Medulla oblongata (tissue), 1 donor: Measurements from ENCODE around the gene TCFL5.

ENCODE experiments used
- DNase-seq: peaks from one replicate; pipeline ENCODE4 v3.0.0-alpha.2; 2015; ENCODE audit errors: extremely low spot score

Gene TCFL5

GRCh38 chr20:62835931-62836861, 25.4 kb downstream of the TCFL5 start:
- DNase-seq, result no peak

DNA sequence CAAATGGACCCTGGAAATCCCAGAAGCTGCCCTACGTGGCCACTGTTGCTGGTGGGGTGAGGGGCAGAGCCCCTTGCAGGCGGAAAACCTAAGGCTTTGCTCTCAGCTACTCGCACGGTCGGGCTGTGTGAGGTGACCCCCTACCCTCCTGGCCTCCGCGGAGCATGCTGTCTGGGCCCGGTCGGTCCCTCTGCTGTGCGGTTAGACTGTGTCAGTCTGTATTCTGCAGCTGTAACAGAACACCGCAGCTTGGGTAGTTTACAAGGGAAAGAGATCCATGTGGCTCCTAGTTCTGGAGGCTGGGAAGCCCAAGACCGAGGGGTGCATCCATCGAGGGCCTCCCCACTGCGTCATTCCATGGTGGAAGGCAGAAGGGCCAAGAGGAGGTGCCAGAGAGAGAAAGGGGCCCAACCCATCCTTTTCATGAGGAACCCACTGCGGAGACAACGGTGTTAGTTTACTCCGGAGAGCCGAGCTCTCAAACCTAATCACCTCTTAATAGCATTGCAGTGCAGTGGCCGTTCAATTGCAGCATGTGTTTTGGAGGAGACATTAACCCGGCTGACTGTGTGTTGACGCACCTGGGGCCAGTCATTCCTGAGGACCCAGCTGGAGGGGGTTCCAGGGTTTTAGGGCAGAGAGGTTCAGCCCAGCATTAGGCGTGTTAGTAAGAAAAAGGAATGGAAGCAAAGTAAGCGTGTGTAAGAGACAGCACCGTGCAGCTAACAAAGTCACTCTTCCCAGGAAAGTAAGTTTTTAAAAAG, 26.5 kb downstream of the TCFL5 start:
- no peak for DNase-seq

DNA sequence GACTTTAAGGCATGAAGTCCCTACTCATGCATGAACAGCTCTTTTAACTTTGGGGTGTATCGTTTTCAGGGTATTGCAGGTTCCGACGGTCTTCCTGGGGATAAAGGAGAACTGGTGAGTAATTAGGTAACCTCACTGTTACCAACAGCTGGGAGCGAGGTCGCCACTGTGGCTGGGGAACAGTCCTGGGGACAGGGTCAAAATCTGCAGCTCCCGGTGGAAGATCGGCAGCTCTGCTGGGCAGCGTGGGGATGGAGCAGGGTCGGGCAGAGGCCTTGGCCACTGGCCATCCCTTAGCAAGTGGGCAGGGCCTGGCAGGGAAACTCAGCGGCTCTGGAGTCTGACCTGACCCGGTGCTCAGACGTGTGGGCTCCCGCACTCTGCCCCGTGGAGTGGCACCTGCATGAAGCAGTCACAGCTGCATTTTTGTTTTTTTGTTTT, 28.7 kb downstream of the TCFL5 start:
- no peak for DNase-seq

DNA sequence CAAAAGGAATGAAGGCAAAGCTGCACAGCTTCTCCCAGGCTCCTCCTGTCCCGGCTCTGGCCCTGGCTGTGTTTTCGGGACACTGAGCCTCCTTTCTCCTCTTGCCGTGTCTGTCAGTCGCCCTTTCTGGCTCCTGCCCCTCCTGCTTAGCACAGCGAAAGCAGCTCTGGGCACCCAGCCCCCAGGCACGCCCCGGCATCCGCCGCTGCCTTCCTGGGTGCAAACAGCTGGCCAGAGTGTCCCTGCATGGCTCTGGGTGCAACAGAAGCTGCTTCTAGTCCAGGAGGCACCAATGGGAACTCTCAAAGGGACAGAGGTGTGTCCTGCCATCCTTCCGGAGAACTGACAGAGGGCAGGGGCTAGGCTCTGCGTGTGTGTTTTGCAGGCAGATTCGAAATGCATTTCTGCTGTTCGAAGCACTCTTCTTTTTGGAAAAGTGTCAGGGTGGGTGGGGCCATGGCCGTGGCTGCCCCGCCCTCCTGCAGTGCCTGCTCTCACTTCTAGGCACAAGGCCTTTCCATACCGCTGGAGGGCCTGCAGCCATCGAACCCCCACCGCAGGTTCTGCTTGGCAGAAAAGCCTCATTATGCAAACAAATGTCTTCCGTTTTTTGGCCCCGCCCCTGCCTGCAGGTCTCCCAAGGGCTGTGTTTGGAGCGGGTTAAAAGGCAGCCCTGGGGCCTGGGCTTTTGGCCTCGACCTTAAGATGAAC, 29.3 kb downstream of the TCFL5 start:
- no peak for DNase-seq

DNA sequence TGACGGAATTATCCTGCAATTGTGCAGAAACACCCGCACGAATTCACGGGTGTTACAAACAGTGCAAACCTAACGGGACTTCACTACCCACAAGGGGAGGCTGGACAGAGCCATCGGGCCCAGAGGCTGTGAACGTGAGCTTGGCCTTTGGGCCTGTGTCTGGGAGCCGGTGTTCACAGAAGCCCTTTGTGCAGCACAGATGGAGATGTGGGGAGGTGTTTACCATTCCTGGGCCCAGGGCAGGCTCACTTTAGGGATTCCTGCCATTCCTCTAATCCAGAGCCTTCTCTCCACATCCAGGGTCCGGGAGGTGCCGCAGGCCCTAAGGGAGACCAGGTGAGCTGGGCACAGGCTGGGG, 29.8 kb downstream of the TCFL5 start:
- no peak for DNase-seq

GRCh38 chr20:62831361-62831788, 30.2 kb downstream of the TCFL5 start:
- no peak for DNase-seq

DNA sequence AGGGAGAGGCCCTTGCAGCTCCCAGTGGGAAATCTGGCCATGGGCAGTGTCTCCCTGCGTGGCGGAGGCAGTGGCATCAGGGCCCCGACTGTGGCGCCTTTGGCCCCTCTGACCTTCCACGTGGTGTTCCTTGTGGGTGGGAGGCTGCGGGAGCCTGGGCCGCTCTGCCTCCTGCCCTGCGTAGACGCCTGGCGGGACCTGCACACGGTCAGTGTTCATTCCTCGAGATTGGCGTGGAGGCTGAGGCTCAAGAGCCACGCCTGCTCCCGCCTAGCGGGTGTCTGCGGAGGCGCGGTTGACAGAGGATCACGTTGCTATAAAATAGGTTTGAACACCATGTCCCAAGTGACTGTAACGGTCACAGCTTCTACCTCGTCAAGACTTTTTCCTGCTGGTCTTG, 30.8 kb downstream of the TCFL5 start:
- DNase-seq, result no peak

DNA sequence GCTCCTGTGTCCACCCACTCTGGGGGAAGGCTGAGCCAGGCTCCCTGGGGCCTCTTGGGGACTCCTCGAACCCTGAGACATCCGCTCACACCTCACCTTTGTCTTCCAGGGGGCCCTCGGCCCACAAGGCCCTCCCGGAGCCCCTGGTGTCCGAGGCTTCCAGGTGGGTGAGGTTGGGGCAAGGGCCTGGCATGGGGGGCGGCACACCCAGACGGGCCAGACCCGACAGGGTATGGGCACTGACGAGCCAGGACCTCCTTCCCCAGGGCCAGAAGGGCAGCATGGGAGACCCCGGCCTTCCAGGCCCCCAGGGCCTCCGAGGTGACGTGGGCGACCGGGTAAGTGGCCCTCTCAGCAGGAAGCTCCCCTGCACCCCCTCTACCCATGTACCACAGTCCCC, 31.4 kb downstream of the TCFL5 start:
- no peak for DNase-seq

- no peak for DNase-seq
Measured at GRCh38 chr20:62829231-62830230, 32.1 kb downstream of the TCFL5 start.

DNA sequence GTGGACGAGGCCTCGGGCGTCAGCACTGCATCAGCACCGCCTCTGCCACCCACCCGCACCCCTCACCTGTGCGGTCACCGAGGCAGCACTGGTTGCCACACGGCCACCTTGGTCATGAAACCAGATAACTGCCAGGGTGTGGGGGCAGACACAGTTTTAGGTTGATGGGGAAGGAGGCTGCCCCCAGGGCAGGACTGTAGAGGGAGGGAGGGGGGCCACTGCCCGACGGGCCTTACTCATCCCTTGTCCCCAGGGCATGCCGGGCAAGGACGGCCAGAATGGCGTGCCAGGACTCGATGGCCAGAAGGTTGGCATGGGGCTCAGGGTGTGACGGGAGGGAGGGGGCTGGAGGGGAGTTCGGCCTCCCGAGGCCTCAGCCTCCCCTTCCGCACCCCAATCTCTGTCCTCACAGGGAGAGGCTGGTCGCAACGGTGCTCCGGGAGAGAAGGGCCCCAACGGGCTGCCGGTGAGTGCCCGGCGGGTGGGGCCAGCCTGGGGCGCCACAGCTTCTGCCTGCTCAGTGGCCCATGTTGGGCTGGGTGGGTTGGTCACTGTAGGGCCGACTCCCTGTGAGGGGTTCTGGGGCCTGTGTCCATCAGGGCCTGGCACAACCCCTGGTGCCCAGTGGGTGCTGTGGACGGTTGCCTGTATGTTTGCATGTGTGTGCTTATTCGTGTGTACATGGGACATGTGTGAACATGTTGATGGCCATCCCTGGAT, 33.0 kb downstream of the TCFL5 start:
- DNase-seq, result no peak

DNA sequence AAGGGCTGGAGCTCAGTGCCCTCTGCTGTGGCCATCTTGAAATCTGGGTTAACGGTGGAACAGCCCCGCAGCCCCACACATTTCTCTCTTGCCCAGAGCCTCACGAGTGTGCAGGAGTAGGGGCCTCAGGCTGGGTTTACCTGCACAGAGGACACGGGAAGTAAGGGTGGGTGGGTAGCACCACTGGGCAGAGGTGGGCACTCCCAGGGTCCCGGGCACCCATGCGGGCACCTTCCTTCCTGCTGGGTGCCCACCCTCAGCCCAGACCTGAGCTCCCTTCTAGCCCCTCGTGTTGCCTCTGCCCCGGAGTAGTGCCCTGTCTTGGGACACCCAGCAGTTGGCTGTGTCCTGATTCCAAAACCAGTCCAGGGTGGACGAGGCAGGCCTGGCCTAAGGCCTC, 33.6 kb downstream of the TCFL5 start:
- DNase-seq, result no peak

- DNase-seq, result no peak
Measured at GRCh38 chr20:62827311-62828038, 34.1 kb downstream of the TCFL5 start.

DNA sequence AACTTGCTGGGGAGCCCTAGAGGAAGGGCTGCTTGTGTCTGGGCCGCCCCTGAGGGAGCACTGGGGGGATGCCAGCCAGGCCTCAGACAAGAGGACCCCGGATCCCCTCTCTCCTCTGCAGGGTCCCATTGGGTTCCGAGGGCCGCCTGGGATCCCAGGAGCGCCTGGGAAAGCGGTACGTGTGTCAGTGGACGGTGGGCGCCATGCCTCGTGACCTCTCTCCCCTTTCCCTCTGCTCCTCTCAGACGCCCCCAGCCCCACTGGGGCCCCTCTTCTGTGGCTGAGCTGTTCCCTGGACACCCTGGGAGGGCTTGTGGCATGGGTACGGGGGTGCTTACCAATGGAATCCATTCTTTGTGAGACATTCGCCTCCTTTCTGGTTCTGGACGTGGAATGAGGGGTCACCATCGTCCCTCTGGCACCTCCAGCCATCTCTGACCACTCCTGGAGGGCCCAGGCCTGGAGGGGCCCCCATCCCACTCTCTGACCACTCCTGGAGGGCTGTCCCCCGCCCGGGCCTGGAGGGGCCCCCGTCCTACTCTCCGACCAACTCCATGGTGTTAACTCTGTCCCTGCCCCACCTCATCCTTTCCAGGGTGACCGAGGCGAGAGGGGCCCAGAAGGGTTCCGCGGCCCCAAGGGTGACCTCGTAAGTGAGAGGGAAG, 34.8 kb downstream of the TCFL5 start:
- DNase-seq, result no peak

- no peak for DNase-seq
Measured at GRCh38 chr20:62825986-62826645, 35.5 kb downstream of the TCFL5 start.

DNA sequence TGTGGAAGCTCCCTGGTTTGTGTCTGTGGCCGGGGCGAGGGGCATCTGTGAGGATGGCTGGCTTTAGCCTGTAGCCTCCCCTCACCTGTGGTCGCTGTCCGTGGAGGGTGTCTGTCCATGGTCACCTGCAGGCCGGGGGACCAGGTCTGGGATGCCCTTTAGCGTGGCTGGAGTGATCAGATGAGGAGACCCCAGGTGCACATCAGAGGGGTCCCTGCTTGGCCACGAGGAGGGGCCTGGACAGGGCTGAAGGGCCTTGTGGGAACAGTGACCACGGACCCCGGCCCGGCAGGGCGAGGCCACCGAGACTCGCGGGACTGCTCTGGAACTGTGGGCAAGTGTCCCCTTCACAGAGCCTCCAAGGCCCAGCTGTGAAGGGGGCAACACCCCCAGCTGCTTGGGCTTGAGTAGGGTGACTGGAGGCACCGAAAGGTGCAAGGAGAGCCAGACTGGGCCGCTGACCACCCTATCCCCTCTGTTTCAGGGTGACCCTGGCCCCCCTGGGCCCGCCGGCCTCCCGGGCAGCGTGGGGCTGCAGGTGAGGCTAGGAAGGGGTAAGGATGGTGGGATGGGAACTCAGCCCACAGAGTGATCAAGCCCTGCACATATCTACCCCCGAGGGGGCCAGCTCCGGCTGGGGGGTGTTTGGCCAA, 36.2 kb downstream of the TCFL5 start:
- no peak for DNase-seq

DNA sequence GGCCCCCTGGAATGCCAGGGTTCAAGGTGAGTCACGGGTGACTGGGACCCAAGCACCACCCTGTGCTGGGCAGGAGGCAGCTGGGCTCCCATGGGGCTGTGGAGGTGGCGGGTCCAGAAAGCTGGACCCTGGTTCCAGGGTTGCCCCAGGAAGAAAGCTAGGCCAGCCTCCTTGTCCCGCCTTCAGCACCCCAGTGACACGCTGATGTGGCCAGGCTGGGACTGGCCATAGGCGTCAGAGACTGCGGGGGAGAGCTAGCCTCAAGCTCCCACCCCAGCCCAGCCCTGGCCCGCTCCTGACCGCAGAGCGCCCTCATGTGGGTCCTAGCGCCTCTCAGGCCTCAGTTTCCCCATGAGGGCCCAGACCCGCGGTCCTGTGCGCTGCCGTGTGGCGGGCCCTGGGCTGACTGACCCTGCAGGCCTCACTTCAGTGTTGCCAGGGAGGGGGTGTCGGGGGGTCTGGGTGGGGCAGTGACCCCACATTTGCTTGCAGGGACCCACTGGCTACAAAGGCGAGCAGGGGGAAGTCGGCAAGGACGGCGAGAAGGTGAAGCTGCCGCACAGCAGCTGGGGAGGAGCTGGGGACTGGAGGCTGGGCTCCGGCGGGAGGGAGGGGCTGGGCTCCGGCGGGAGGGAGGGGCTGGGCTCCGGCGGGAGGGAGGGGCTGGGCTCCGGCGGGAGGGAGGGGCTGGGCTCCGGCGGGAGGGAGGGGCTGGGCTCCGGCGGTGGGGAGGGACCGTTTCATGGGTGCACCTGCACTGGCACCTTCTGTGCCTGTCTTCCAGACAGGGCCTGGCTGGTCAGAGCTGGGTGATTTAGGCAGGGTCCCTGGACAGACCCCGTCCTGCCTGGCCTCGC, 36.9 kb downstream of the TCFL5 start:
- DNase-seq, result no peak
